Measurements from ENCODE around the gene SLC34A3.

Gene SLC34A3

GRCh38 chr9:137273611-137274320 lies 43.1 kb downstream of the SLC34A3 start:
- H4K20me1 ChIP-seq, result peaks cover 11 to 60% (median 37%) of the 10 kb centered on the region in 11 experiments; a peak in 21 of 22 replicates
- peak overlapping the region in 9 of 11 experiments; percentile 49 to 95 (median 90); a peak in 18 of 22 replicates for H3K27ac ChIP-seq
- H3K27me3 ChIP-seq, result no peaks in the 10 kb centered on the region
- H3K9me3 ChIP-seq (replicated peaks in 1 of 11), result no peaks in the 10 kb centered on the region
- H3K36me3 ChIP-seq, result peaks cover 20 to 51% (median 40%) of the 10 kb centered on the region in 11 experiments
- no peak for TF ChIP-seq Cebpa-rat (IDR thresholded peaks at IDR 0.05)
- peak overlapping the region; percentile 84 to 100 (median 98) for H3K4me2 ChIP-seq
- peak overlapping the region in 10 of 11 experiments; percentile 19 to 80 (median 58); a peak in 16 of 22 replicates for H3K9ac ChIP-seq
- H3K4me1 ChIP-seq, result peaks cover 77 to 100% (median 99%) of the 10 kb centered on the region in 10 experiments
- H3K4me3 ChIP-seq, result peak overlapping the region in 2 of 10 experiments; percentile 19 to 47; a peak in 2 of 20 replicates

- H3K27ac ChIP-seq, result peak overlapping the region in 10 of 11 experiments; percentile 84 to 95 (median 89); a peak in 18 of 22 replicates
- peaks cover 15 to 49% (median 34%) of the 10 kb centered on the region in 11 experiments for H3K36me3 ChIP-seq
- no peak; a peak in 2 of 22 replicates for TF ChIP-seq Cebpa-rat (IDR thresholded peaks at IDR 0.05)
- peak overlapping the region in 4 of 10 experiments; percentile 31 to 81 (median 46); a peak in 4 of 20 replicates for H3K4me3 ChIP-seq
- peak overlapping the region; percentile 74 to 93 (median 82); a peak in 19 of 22 replicates for H3K9ac ChIP-seq
- peaks cover 9 to 61% (median 31%) of the 10 kb centered on the region in 11 experiments; a peak in 21 of 22 replicates for H4K20me1 ChIP-seq
- H3K4me1 ChIP-seq, result peaks cover 78 to 100% (median 99%) of the 10 kb centered on the region in 10 experiments
- no peaks in the 10 kb centered on the region for H3K27me3 ChIP-seq
- peak overlapping the region; percentile 84 to 100 (median 98) for H3K4me2 ChIP-seq
- no peaks in the 10 kb centered on the region for H3K9me3 ChIP-seq (replicated peaks in 1 of 11)
Observed at GRCh38 chr9:137275203-137275587, 44.5 kb downstream of the SLC34A3 start.

- Histone ChIP-seq H4K20me1 (peaks cover 9 to 62% (median 27%) of the 10 kb centered on the region in 11 experiments; a peak in 21 of 22 replicates), H3K9me3 (replicated peaks in 1 of 11) (no peaks in the 10 kb centered on the region), H3K36me3 (peaks cover 15 to 45% (median 36%) of the 10 kb centered on the region in 11 experiments), H3K27ac (peak overlapping the region; percentile 76 to 95 (median 88); a peak in 21 of 22 replicates), H3K9ac (peak overlapping the region; percentile 74 to 93 (median 82); a peak in 21 of 22 replicates), H3K4me1 (peaks cover 79 to 100% (median 99%) of the 10 kb centered on the region in 10 experiments), H3K4me3 (peak overlapping the region in 9 of 10 experiments; percentile 41 to 92 (median 60); a peak in 15 of 20 replicates), H3K4me2 (peak overlapping the region; percentile 84 to 100 (median 98)), H3K27me3 (no peaks in the 10 kb centered on the region)
- TF ChIP-seq Cebpa-rat (IDR thresholded peaks at IDR 0.05), result no peak
Observed at GRCh38 chr9:137275588-137276472, 45.1 kb downstream of the SLC34A3 start.

- H3K9me3 ChIP-seq (replicated peaks in 1 of 11), result no peaks in the 10 kb centered on the region
- peaks cover 79 to 100% (median 98%) of the 10 kb centered on the region in 10 experiments for H3K4me1 ChIP-seq
- TF ChIP-seq Cebpa-rat (IDR thresholded peaks at IDR 0.05), result no peak
- peak overlapping the region; percentile 84 to 100 (median 98) for H3K4me2 ChIP-seq
- H3K4me3 ChIP-seq, result peak overlapping the region; percentile 41 to 92 (median 64)
- H4K20me1 ChIP-seq, result peaks cover 7 to 63% (median 26%) of the 10 kb centered on the region in 11 experiments; a peak in 20 of 22 replicates
- H3K36me3 ChIP-seq, result peaks cover 15 to 53% (median 32%) of the 10 kb centered on the region in 11 experiments
- peak overlapping the region; percentile 76 to 95 (median 88) for H3K27ac ChIP-seq
- H3K9ac ChIP-seq, result peak overlapping the region; percentile 74 to 93 (median 82)
- H3K27me3 ChIP-seq, result no peaks in the 10 kb centered on the region
Observed at GRCh38 chr9:137276473-137277328, 46.0 kb downstream of the SLC34A3 start.

GRCh38 chr9:137277329-137278041 lies 46.8 kb downstream of the SLC34A3 start, which contains the start of gene TOR4A:
Gene TOR4A (plus strand): TSS chr9:137277726. CDS start chr9:137278690, 964 bp downstream.
- Histone ChIP-seq H3K9me3 (replicated peaks in 1 of 11) (no peaks in the 10 kb centered on the region), H3K4me3 (peak within 1 kb of the TSS; percentile 41 to 92 (median 64)), H3K36me3 (peaks cover 10 to 53% (median 26%) of the 10 kb centered on the region in 11 experiments), H3K4me1 (peaks cover 79 to 100% (median 98%) of the 10 kb centered on the region in 10 experiments), H3K27ac (peak within 1 kb of the TSS; percentile 76 to 95 (median 88)), H3K27me3 (no peaks in the 10 kb centered on the region), H3K9ac (peak within 1 kb of the TSS; percentile 74 to 93 (median 82)), H3K4me2 (peak within 1 kb of the TSS; percentile 84 to 100 (median 98)), H4K20me1 (peaks cover 1 to 63% (median 21%) of the 10 kb centered on the region in 11 experiments; a peak in 18 of 22 replicates)
- no peak for TF ChIP-seq Cebpa-rat (IDR thresholded peaks at IDR 0.05)

- Histone ChIP-seq H3K27me3 (no peaks in the 10 kb centered on the region), H3K9me3 (replicated peaks in 1 of 11) (no peaks in the 10 kb centered on the region), H4K20me1 (peaks cover 0 to 65% (median 18%) of the 10 kb centered on the region in 11 experiments; a peak in 14 of 22 replicates), H3K4me1 (peaks cover 86 to 100% (median 98%) of the 10 kb centered on the region in 10 experiments), H3K9ac (peak overlapping the region; percentile 74 to 93 (median 82)), H3K27ac (peak overlapping the region; percentile 76 to 95 (median 88)), H3K4me2 (peak overlapping the region; percentile 84 to 100 (median 98)), H3K4me3 (peak overlapping the region; percentile 41 to 92 (median 64)), H3K36me3 (peaks cover 3 to 50% (median 19%) of the 10 kb centered on the region in 11 experiments; a peak in 18 of 22 replicates)
- TF ChIP-seq Cebpa-rat (IDR thresholded peaks at IDR 0.05), result no peak
Observed at GRCh38 chr9:137278061-137278701, 47.5 kb downstream of the SLC34A3 start.

All from BLaER1 treated with 17β-estradiol and CSF1 and Interleukin-3, amounts not matched to agents 10 nM and 100 nM (cell line).